Activated CD8-positive, alpha-beta memory T cell treated with anti-CD3 and anti-CD28 coated beads, Interleukin-2, amount 50 U/mL, for 4 hours (primary cell): Measurements from ENCODE around the gene TUB.

ENCODE experiments used
- DNase-seq: peaks from one replicate; pipeline ENCODE4 v3.0.0-alpha.2; 2020

Gene TUB

DNA sequence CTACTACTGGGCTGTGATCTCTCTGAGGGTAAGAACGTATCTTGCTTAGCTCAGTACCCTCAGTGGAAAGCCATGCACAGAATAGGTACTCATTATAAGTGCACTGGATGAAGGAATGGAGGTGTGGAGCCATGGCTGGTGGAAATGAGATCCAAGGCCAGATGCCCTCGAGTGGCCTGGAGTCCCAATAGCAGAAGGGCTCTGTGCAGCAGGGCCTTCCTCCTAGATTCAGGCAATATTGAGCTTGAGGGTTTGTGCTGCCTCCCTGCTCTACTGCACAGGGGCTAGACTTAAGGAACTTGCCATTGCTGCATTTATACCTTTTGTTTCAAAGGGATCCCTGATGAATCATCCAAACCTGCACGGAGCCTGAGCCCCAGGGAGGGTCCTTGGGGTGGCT lies 33.6 kb upstream of the TUB start:
- DNase-seq = no peak

DNA sequence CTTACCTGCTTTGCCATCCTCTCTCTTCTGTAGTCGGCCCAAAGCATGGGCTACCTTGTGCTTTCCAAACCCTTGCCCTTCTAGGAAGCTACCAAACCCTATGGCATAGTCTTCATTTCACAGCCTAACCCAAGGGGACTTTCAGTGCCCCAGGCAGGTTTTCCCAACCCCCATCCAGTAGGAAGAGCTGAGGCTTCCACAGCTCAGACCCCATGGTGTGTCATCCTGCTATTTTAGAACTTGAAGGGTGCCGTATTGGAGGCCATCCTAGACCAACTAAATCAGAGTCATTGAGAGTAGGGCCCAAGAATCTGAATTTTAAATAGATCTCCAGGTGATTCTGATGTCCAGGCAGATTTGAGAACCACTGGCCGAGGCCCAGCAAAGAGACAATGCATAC lies 31.9 kb upstream of the TUB start:
- DNase-seq = no peak

DNA sequence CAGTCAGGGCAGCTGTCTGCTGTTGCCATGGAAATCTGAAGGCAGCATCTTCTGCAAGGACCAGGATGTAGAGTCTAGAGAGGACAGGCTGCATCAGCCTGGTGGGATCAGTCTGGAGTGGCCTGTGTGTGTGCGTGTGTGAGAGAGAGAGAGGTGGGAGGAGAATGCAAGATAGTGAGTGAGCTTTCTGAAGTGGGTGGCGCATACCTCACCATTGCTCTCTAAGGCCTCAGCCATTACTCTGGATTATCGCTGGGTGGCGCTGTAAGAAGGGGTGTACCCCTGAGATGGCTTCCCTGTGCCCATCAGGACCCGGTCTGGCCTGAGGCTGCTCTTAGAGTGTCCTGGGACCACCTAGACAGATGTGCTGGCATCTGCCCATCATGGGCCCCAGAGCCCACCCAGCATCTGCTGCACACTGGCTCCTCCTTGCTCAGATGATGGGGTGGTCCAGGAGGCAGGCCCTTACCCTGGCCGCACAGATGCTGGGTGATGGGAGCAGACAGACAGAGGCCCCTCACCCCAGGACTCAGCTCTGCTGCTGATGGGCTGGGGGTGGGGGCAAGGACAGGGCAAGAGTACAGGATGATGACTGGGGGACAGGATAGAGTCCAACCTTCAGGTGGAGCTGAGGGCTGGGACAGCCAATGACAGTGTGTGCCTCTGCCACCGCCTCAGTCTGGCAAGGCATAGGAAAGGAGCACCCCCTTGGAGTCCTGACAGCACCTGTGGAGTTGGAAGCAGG lies 25.7 kb upstream of the TUB start:
- no peak for DNase-seq

DNA sequence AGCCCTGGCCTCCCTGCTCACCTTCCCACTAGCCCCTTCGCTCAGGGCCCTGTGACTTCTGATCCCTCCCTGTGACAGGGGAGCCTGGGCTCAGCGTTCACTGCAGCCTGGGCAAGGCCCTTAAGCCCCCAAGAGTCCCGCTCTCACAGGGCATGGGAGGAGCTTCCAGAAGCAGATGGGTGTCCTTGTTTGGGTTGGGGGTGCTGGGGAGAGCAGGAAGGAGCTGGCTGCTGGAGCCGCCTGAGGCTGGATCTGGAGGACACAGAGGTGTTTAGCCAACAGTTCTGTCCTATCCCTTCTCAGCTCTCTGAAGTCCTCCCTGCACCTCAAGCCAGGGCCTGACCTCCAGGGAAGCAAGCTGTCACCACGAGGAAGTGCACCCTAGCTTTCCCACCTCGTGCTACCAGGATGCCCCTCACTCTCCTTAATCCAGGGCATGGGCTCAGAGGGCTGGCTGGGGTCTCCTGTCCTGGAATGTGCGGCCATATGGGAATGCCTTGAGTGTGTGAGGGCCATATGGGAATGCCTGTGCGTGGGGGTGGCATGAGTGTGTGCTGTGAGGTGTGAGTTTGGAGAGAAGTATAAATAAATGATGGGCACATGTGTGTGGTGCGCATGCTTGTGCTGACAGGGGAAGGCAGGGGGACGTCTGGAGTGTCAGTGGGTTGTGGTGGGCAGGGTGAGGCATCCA lies 25.0 kb upstream of the TUB start:
- no peak for DNase-seq

DNA sequence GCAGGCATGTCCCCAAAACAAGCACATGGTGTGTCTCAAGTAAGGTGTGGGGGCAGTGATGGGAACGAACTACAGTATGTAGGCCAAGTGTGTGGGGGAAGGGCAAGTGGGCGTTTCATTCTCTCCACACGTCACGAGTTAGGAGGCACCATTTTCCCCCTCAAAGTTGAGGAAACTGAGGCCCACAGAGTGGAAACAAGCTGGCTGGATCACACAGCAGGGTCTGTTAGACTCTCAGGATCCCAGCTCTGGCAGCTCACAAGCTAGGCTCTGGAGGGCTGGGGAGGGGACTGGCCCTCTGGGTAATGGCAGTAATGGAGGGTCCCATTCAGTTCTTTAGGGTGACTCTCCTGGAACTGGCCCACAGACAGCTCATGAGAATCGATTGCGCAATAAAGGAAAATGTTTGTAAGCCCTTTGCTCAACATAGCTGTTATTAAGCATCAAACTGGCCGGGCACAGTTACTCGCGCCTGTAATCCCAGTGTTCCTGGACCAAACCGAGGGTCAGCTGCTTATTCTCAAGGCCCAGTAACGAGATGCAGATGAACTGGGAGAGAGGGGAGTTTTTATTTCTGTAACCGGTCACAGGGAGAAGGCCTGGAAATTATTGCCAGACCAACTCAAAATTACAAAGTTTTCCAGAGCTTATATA lies 24.1 kb upstream of the TUB start:
- no peak for DNase-seq

DNA sequence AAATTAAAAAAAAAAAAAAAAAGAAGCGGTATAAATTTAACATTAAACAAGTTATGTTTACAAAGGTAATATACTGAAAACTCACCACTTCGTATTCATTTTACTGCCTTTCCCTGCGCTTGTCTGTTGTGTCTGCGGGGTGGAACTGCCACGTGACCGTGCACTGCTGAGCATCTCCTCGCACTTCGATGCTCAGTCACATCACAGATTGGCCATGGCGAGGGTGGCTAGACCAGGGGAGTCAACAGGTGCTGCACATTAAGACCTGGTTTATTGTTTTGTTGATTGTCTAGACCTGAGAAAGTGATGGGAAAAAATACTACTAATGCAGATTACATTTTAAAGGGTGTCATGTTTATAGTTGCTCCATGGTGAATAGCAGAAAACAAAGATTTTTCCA lies 22.8 kb upstream of the TUB start:
- no peak for DNase-seq

DNA sequence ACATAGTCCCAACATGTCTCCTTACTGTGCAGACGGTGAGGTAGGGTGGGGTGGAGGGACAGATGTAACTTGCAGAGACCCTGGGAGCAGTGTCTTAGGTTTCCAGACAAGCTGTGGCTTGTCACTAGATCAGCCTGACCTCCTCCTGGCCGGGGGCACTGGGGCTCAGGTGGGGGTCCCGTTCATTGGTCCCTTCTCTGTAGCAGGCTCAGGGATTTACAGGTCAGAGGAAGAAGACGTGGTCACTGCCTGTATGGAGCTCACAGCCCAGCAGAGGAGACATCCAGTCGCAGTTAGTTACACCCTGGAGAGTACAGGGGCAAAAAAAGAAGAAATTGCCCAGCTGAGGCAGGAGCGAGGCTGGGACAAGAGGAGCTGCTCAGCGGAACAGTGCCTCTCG lies 22.0 kb upstream of the TUB start:
- no peak for DNase-seq

DNA sequence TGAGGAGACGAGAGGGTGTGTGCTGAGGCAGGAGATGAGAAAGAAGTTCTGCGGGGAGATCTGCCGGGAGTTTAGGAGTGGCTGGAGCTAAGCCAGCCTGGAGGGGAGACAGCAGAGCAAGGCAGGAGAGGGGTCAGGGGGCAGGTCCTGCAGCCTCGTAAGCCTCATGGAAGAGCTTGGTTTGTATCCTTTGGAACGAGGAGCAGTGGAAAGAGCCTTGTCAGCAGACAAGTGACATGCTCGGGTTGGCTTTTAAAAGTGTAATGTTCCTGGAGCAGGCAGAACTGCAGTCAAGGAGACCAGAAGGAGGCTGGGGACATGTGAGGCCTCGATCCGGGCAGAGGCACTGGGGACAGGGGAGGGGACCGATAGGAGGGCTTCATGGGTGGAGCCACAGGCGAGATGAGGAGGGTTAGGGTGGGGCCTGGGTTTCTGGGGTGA lies 21.4 kb upstream of the TUB start:
- no peak for DNase-seq

DNA sequence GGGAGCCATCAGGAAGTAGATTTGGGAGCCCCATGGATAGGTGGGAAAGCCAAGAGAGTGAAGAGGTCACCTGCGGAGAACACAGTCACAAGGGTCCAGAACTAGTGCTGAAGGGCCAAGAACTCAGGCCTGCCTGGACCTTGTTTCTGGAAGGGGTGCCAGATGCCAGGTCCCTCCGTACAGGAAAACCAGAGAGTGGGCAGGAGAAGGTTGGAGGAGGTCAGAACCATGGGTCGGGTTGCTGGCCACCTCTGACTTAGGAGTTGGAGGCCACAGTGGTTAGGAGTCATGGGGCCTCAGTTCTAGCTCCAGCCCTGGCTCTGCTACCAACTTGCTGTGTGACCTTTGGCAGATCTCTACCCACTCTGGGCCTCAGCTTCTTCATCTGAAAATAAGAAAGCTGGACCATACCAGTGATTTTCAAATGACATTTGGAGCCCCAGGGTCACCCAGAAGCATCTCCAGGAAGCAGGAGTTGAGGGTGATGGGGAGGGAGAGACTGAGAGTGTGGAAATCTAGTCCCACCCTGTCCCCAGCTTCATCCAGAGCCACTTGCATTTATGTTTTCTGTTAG lies 20.8 kb upstream of the TUB start:
- no peak for DNase-seq

DNA sequence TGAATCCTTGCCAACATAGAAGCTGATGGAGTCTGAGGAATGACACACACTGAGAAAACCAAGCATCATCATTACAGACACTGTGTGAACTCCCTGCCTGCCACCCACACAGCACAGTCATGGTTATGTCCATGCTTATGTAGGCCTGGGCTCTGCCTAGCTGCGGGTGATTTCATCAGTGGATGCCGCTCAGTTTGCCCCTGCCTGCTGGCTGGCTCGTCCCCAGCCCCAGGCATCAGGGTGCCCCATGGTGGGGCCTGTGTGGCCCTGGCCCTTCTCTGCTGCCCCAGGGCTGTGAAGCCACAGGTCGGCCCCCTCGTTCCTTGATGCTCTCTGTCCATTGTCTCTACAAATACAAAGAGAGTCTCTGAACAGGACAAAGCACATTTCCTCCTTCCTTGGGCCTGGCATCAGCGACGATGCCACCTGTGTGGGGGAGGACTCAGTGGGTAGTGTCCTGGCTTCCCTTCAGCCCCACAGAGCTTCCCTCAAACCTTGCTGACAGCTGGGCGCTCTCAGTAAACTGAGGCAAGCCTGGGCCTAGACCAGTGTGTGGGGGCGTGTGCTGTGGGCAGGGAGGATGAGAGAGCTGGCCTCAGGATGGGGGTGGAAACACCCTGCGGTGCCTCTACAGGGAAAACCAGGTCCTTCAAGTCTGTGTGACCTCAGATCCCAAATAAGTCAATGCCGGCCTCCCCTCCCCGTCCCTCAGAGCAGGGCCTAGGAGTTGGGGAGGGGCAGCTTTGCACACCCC lies 20.0 kb upstream of the TUB start:
- DNase-seq = no peak

DNA sequence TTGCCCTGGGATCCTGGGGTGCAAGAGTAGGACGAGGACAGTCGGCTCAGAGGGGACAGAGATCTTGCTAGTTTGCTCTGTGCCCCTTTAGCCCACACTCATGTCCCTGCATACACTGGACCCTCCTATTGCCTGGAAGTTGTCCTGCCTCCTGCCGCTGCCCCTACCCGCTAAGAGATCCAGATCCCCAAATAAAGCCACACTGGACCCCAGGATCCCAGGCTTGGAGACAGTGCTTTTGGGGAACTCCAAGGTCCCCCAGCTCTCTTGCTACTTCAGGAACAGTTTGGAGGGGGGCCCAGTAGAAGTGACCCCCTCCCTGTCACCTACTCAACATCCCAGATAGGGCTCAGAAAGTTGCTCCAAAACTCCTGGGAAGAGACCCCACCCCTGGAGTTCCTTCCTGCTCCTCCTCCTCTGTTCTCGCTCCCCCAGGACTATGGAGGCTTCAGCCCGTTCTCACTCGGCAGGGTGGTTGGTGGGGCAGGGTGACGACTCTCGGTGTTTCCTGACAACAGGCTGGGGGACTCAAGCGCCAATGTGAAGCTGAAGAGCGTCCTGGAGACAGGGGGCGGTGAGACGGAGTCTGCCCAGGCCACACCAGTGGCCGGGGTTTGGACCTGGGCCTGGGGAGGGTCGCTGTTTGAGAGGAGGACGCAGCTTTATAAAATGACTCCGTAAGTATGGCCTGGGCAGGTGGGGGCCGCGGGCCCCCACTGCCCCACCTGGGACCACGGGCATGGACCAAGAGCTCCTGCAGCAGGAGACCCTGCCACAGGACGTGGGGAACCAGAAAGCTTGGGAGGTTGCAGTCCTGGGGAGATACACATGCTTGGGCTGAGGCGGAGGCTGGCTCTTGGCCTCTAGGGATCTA lies 19.2 kb upstream of the TUB start:
- DNase-seq = no peak

DNA sequence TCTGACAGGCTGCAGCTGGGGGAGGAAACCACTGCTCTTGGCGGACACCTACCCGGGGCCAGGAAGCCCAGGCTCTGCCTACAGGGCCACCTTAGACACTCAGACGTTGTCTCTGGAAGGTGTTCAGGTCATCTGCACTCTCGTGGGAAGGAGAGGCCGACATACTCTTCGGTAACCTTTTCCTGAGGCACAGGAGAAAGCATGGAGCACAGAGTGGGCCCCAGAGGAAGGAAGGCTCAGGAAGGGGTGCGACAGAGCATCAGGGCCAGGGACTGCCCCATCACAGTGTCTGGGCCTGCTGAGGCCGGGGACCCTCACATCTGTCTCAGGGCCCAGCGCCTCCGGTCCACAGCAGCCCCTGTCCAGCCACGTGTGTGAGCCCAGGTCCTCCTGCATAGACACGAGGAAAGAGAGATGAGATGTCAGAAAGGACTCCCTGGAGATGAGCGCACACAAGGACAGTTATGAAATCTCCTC lies 18.2 kb upstream of the TUB start:
- DNase-seq = no peak

DNA sequence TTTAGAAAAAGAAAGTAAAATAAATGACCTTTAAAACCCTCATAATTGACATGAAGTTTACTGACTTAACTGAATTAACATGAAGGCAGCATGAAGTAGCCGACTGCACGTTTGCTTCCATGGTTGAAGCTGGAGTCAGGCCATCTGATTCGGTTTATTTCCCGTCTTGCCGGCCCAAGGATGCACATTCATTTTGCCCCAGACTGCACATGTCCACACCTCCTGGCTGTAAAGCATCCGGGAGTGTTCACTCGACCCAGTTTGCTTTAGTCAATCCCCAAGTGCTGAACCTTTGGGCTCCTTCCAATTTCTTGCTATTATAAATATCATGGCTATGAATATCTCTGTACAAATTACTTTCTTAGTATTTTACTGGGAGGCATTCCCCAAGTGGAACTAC lies 17.7 kb upstream of the TUB start:
- DNase-seq = no peak

DNA sequence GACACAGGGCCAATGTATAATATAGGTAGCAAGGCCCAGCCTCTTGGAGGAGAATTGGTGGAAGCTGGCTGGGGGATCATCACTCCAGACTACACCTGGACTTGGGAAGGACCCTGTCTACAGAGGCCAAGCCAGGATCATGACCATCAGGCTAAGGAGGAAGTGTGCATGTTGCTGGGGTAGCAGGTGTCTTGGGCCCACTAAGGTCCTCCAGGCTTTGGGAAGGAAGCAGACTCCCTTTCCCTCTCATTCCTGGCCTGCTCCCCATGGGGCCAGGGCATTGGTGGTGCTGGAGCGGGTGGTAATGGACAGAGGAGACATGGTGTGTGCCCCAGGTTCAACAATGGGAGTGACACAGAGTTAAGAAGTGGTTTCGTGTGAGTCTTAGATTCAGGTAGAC lies 16.0 kb upstream of the TUB start:
- no peak for DNase-seq

DNA sequence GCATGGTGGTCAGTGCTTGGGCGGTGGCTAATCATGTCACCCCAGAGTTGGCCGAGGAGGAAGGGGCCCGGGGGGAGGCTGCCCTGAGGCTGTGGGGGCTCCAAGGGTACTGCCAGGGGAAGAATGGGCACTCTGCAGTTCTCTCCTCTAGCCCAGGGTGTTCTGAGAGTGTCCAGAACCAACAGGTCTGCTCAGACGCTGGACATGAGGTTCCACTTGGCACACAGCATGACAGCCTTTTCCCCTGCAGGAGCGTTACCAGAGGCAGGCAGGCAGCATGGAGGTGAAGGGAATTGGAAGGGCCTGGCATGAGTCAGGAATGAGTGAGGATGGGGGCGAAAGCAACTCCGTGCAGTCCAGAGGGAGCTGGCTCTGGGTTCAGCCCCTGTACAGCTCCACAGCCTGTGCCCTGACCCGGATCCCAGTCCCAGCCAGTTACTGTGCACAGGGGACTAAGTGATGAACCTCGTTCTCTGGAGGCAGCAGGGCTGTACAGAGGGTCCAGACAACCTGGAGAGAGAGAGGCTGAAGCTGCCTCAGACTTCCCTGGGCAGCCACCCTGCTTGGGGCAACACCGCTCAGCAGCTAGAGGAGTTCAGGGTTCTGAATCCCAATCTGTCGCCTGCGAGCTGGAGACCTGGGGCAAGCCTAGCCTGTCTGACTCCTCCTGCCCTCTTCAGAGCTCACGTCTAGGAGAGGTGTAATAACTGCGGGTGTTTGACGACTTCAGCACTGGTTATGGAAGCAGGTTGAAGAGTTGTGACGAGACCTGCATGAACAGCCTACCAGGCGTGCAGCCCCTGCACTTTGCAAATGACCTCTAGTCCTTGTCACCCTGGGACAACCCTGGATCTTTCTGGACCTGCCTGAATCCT lies 14.7 kb upstream of the TUB start:
- no peak for DNase-seq

DNA sequence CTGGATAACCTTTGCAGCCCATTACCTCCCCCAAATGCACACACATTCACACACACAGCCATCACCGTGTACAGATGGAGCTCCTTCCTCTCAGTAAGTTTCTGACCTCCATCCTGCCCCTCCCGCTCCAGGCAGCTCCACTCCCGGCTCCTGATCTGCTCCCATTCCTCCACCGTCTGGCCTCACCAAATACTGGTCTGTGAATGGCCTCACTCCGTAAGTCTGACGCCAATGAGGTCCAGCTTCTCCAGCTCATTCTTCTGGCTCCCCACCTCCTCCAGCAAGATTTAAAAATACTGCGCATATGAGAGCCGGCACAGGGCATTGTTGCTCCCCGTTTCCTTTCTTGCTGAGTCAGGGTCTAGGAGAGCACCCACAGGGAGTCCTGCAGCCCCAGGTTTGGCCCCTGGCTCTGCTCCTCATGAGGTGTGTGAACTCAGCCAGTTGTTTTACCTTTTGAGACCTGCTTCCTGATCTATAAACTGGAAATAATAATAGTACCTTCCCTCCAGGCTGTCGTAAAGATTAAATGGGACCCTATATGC lies 14.0 kb upstream of the TUB start:
- no peak for DNase-seq

DNA sequence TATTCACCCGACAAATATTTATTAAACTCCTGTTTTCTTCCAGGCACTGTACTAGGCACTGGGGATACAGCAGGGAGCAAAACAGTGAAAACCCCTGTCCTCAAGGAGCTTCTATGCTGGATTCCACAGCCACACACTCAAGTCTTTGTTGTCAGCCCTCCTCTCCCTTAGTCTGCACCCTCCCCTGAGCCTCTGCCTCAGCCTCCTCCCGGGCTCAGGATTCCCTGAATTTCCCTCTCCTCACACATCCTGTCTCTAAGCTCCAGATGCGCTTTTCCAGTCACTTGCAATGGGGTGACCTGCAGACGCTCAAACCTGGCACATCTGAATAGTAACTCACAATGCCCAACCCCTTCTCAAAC lies 13.5 kb upstream of the TUB start:
- DNase-seq = no peak

DNA sequence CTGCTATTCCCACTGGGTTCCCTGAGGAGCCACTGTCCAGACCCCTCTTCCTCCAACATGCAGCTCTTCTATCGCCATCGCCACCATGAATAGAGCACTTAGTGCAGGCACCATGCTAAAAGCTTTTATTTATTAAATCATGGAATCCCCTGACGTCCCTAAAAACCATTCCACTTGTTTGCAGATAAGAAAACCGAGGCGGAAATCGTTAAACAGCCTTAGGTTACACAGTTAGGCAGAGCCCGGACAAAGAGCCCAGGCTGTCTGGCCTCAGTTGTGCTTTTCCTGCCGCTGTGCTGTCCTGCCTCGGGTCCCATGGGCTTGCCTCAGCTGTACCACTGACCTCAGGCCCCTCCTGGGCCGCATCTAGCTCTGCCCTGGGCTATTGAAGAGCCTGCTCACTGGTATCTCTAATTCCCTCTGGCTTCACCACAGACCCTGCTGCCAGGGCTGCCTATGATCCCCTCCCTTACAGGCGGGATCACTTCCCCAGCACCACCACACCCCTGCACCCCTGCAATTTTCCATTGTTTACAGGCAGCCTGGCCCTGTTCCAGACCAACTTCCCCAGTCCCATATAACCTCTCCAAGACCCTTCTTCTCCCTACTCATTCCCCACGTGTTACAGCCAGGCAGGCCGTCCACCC lies 13.0 kb upstream of the TUB start:
- DNase-seq = no peak

DNA sequence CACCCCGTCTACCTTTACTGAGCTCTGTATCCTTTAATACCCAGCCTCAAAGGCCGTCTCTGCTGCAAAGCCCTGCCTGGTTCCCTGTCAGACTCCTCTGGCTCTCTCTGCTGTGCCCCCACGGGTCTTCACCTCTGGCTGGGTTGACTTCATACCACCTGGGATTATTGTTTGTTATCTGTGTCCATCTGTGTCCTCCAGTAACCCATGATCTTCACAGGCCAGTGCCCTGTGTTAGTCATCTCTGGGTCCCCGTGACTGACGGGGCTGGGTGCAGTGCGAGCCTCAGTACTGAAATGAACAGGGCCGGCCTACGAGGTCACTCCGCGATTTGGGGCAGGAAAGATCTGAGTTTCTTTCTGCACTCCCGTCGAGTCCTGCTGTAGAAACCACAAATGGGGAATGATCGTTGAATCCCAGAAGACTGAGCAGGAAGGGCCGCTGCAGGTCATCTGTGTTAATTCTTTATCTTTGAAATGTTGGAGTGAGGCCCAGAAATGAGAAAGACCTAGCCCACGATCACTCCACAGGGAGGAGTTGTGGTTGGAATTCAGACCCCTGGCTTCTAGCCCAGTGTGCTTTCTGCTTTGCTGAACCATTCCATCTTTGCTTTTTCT lies 12.3 kb upstream of the TUB start:
- DNase-seq = no peak

DNA sequence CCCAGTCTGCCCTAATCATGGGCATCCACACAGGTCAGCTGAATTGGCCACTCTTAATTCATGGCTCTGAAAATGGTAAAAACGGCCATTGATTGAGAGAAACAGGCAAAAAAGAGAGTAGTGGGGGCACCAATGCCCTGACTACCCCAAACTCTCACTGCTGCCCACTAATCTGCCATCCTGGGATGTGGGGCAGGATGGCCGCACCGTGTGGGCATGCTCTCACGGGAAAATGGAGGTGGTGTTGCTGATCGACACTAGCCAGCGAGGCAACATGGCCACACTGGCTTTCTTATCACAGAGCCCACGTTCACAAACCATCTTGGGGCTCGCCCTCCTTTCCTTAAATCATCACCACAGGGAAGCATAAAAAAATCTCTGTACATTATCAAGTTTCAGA lies 11.2 kb upstream of the TUB start:
- DNase-seq = no peak
